ENCODE results near the gene ADSL. TPM values are rescaled to one million over a fixed set of nuclear protein-coding genes. Genes with fewer than 3 reads are reported as not detected.

The ADSL gene
- total RNA-seq, 1 experiment from 2014 or later, result 120 TPM

DNA sequence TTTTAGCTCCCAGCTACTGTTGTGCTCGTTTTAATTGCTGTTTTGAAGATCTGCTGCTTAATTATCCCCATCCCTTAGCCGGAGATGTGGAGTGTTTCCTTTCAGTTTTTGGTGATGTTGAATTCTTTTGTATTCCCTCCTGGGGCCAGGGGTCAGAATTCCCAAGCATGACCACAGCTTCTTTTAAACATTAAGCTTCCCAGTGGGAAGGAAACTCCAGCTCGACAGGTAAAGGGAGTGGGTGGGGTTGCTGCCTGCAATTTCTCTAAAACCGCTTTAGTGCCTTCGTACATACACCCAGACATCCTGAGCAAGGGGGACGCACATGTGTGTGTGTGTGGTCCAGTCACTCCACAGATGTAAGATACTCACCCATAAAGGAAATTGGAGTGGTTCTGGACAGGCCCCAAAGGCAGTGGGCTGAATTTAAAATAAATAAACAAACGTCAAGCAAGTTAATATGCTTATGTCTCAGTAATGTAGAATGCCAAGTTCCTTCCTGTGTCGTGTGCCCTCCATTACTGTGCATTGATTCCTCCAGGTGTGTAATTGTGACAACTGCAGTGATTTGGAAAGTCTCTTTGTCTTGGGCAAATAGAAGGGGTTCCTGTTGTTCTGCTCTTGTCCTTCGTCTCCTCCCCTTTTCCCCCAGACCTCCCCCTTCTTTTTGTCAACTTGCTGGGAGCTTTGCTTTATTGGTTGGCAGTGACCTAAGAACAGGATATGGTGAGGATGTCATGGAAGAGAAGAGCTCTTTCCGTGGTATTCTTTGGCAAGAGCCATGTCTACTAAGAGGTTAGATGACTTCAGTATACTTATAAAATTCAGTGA is 19.2 kb upstream of the ADSL start:
- no peaks in the 10 kb centered on the region for H3K27me3 ChIP-seq (replicated peaks; ENCODE audit: control insufficient read depth, insufficient read depth, low read length)
- Mint-ChIP-seq H3K4me1 (ENCODE audit: low read depth, unreplicated experiment) (peaks cover 2% of the 10 kb centered on the region), H3K9me3 (ENCODE audit: unreplicated experiment) (no peaks in the 10 kb centered on the region), H3K4me3 (ENCODE audit: unreplicated experiment) (no peak overlapping the region), H3K27me3 (ENCODE audit: insufficient read depth, unreplicated experiment) (no peaks in the 10 kb centered on the region), H3K36me3 (ENCODE audit: insufficient read depth, unreplicated experiment) (peaks cover 5% of the 10 kb centered on the region), H3K27ac (ENCODE audit: unreplicated experiment) (no peak overlapping the region)
- intact Hi-C loops (cut with micrococcal nuclease; ENCODE audit: unreplicated experiment), result no loop called here
- BruUV-seq (replicated peaks), result no TSS peak
- CTCF ChIA-PET, result no interaction called here
- no peaks in the 10 kb centered on the region for H3K9me3 ChIP-seq
- POLR2A ChIA-PET, result no interaction called here
- no peak for TF ChIP-seq CTCF (IDR thresholded peaks at IDR 0.05; ENCODE audit: insufficient read depth in 1 of 2, low read depth in 1 of 2, low read length in 1 of 2, severe bottlenecking in 1 of 2, unreplicated experiment in 1 of 2)
- no peak for DNase-seq
- no peaks in the 10 kb centered on the region for H3K4me1 ChIP-seq
- H3K4me3 ChIP-seq (ENCODE audit: low read depth, low read length), result no peak overlapping the region
- H3K36me3 ChIP-seq (ENCODE audit: control insufficient read depth, insufficient read depth, low read length), result no peaks in the 10 kb centered on the region; the same call in 1 of the 2 replicates

DNA sequence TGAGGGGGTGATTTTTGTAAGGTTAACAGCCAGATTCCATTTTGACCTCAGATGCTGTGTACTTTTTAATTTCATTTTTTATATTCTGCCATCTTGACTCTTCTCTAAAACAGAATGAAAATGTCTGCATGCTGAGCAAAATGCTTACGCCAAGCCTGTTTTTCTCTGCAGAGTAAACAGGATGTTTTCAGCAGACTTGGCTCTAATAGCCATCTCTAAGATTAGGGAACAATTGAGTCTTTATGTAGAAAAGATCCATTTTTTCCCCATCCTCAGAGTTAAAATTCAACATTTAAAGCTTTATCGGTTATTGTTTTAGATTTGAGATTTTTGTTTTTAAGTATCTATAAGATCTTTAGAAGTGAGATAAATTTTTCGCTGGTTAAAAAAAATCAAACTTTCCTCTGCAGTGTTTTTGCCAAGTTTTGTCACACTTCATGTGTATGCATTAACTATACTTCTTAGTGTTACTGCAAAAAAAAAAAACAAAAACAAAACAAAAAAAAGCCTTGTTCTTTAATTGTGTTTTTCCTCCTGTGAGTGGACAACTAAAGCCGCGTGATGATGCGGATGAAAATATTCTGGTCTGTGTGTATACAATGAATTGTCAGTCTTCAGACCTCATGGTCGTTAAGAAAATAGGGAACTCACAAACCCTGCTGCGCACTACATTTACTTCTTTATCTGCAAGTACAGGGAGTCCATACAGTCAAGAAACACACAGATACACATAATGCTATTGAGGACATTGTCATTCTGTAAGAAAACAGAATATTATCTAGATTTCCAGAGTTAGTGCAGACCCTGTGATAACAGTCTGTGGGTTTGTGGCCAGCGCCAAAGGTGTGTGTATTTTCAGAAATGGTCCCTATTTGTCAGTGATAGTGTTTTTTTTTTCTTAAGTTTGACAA is 17.5 kb upstream of the ADSL start:
- intact Hi-C loops (cut with micrococcal nuclease; ENCODE audit: unreplicated experiment), result no loop called here
- no peak overlapping the region for H3K27ac Mint-ChIP-seq (ENCODE audit: unreplicated experiment)
- H3K4me1 Mint-ChIP-seq (ENCODE audit: low read depth, unreplicated experiment), result peaks cover 9% of the 10 kb centered on the region
- Histone ChIP-seq H3K4me1 (no peaks in the 10 kb centered on the region), H3K9me3 (no peaks in the 10 kb centered on the region), H3K27me3 (replicated peaks; ENCODE audit: control insufficient read depth, insufficient read depth, low read length) (no peaks in the 10 kb centered on the region), H3K4me3 (ENCODE audit: low read depth, low read length) (no peak overlapping the region), H3K36me3 (ENCODE audit: control insufficient read depth, insufficient read depth, low read length) (no peaks in the 10 kb centered on the region; the same call in 1 of the 2 replicates)
- no peak for DNase-seq
- CTCF ChIA-PET, result no interaction called here
- no peak for TF ChIP-seq CTCF (IDR thresholded peaks at IDR 0.05; ENCODE audit: insufficient read depth in 1 of 2, low read depth in 1 of 2, low read length in 1 of 2, severe bottlenecking in 1 of 2, unreplicated experiment in 1 of 2)
- no peak overlapping the region for H3K4me3 Mint-ChIP-seq (ENCODE audit: unreplicated experiment)
- POLR2A ChIA-PET, result no interaction called here
- no peaks in the 10 kb centered on the region for H3K27me3 Mint-ChIP-seq (ENCODE audit: insufficient read depth, unreplicated experiment)
- no peaks in the 10 kb centered on the region for H3K9me3 Mint-ChIP-seq (ENCODE audit: unreplicated experiment)
- peaks cover 5% of the 10 kb centered on the region for H3K36me3 Mint-ChIP-seq (ENCODE audit: insufficient read depth, unreplicated experiment)
- no TSS peak for BruUV-seq (replicated peaks)

- Mint-ChIP-seq H3K4me1 (ENCODE audit: low read depth, unreplicated experiment) (peaks cover 9% of the 10 kb centered on the region), H3K36me3 (ENCODE audit: insufficient read depth, unreplicated experiment) (peaks cover 5% of the 10 kb centered on the region), H3K9me3 (ENCODE audit: unreplicated experiment) (no peaks in the 10 kb centered on the region), H3K27ac (ENCODE audit: unreplicated experiment) (no peak overlapping the region), H3K27me3 (ENCODE audit: insufficient read depth, unreplicated experiment) (no peaks in the 10 kb centered on the region), H3K4me3 (ENCODE audit: unreplicated experiment) (no peak overlapping the region)
- no peak for TF ChIP-seq CTCF (IDR thresholded peaks at IDR 0.05; ENCODE audit: insufficient read depth in 1 of 2, low read depth in 1 of 2, low read length in 1 of 2, severe bottlenecking in 1 of 2, unreplicated experiment in 1 of 2)
- ChIA-PET CTCF (no interaction called here), POLR2A (no interaction called here)
- BruUV-seq (replicated peaks), result no TSS peak
- DNase-seq, result no peak
- no peaks in the 10 kb centered on the region for H3K27me3 ChIP-seq (replicated peaks; ENCODE audit: control insufficient read depth, insufficient read depth, low read length)
- H3K9me3 ChIP-seq, result no peaks in the 10 kb centered on the region
- H3K4me1 ChIP-seq, result no peaks in the 10 kb centered on the region
- no peaks in the 10 kb centered on the region; the same call in 1 of the 2 replicates for H3K36me3 ChIP-seq (ENCODE audit: control insufficient read depth, insufficient read depth, low read length)
- H3K4me3 ChIP-seq (ENCODE audit: low read depth, low read length), result no peak overlapping the region
- intact Hi-C loops (cut with micrococcal nuclease; ENCODE audit: unreplicated experiment), result no loop called here
These were observed 16.8 kb upstream of the ADSL start for GRCh38 chr22:40329466-40329865.
